ENCODE data around the gene BACH2. TPM values are rescaled to one million over a fixed set of nuclear protein-coding genes. Genes with fewer than 3 reads are reported as not detected.
"Not testable (repeated sequence)": the region's sequence is repeated elsewhere in the genome, so short reads cannot be mapped to it uniquely, and the experiment has no call there.

The BACH2 gene
- total RNA-seq, 1 experiment from 2014 or later, result 0.77 TPM

GRCh38 chr6:89976694-89977020, 320.0 kb downstream of the BACH2 start:
- DNase-seq (ENCODE audit: low read depth, low spot score), result no peak
- in situ Hi-C loops (cut with HindIII; ENCODE audit: low pct_unique_long_range_greater_than_20kb, low sequenced_read_pairs), result no loop called here

- DNase-seq (ENCODE audit: low read depth, low spot score), result no peak
- in situ Hi-C loops (cut with HindIII; ENCODE audit: low pct_unique_long_range_greater_than_20kb, low sequenced_read_pairs), result no loop called here
Measured at GRCh38 chr6:89975991-89976693, 320.5 kb downstream of the BACH2 start.

- in situ Hi-C loops (cut with HindIII; ENCODE audit: low pct_unique_long_range_greater_than_20kb, low sequenced_read_pairs), result no loop called here
- no peak for DNase-seq (ENCODE audit: low read depth, low spot score)
Measured at GRCh38 chr6:89975366-89975765, 321.3 kb downstream of the BACH2 start.

- DNase-seq (ENCODE audit: low read depth, low spot score), result no peak
- in situ Hi-C loops (cut with HindIII; ENCODE audit: low pct_unique_long_range_greater_than_20kb, low sequenced_read_pairs), result no loop called here
Measured at GRCh38 chr6:89974834-89975233, 321.8 kb downstream of the BACH2 start.

- DNase-seq (ENCODE audit: low read depth, low spot score), result no peak
- in situ Hi-C loops (cut with HindIII; ENCODE audit: low pct_unique_long_range_greater_than_20kb, low sequenced_read_pairs), result no loop called here
Measured at GRCh38 chr6:89972025-89972381, 324.6 kb downstream of the BACH2 start.

GRCh38 chr6:89971338-89972024, 325.2 kb downstream of the BACH2 start:
- DNase-seq (ENCODE audit: low read depth, low spot score); in situ Hi-C loops (cut with HindIII; ENCODE audit: low pct_unique_long_range_greater_than_20kb, low sequenced_read_pairs): not testable (repeated sequence)

GRCh38 chr6:89970609-89971337, 325.9 kb downstream of the BACH2 start:
- peak; percentile 76 for DNase-seq (ENCODE audit: low read depth, low spot score)
- in situ Hi-C loops (cut with HindIII; ENCODE audit: low pct_unique_long_range_greater_than_20kb, low sequenced_read_pairs), result no loop called here

- in situ Hi-C loops (cut with HindIII; ENCODE audit: low pct_unique_long_range_greater_than_20kb, low sequenced_read_pairs), result no loop called here
- DNase-seq (ENCODE audit: low read depth, low spot score), result peak; percentile 17
Measured at GRCh38 chr6:89970072-89970471, 326.6 kb downstream of the BACH2 start.

GRCh38 chr6:89966913-89967312, 329.7 kb downstream of the BACH2 start:
- in situ Hi-C loops (cut with HindIII; ENCODE audit: low pct_unique_long_range_greater_than_20kb, low sequenced_read_pairs), result no loop called here

GRCh38 chr6:89966228-89966544, 330.5 kb downstream of the BACH2 start:
- in situ Hi-C loops (cut with HindIII; ENCODE audit: low pct_unique_long_range_greater_than_20kb, low sequenced_read_pairs), result no loop called here
- no peak for DNase-seq (ENCODE audit: low read depth, low spot score)

More at GRCh38 chr6:89966913-89967312, 329.7 kb downstream of the BACH2 start:
- no peak for DNase-seq (ENCODE audit: low read depth, low spot score)

GRCh38 chr6:89965441-89966227, 331.0 kb downstream of the BACH2 start:
- in situ Hi-C loops (cut with HindIII; ENCODE audit: low pct_unique_long_range_greater_than_20kb, low sequenced_read_pairs), result no loop called here
- no peak for DNase-seq (ENCODE audit: low read depth, low spot score)

GRCh38 chr6:89963391-89963790, 333.3 kb downstream of the BACH2 start:
- in situ Hi-C loops (cut with HindIII; ENCODE audit: low pct_unique_long_range_greater_than_20kb, low sequenced_read_pairs), result no loop called here
- no peak for DNase-seq (ENCODE audit: low read depth, low spot score)

- no peak for DNase-seq (ENCODE audit: low read depth, low spot score)
- in situ Hi-C loops (cut with HindIII; ENCODE audit: low pct_unique_long_range_greater_than_20kb, low sequenced_read_pairs), result no loop called here
Measured at GRCh38 chr6:89961481-89961880, 335.2 kb downstream of the BACH2 start.

GRCh38 chr6:89959883-89960282, 336.8 kb downstream of the BACH2 start:
- DNase-seq (ENCODE audit: low read depth, low spot score), result no peak
- in situ Hi-C loops (cut with HindIII; ENCODE audit: low pct_unique_long_range_greater_than_20kb, low sequenced_read_pairs), result no loop called here

- in situ Hi-C loops (cut with HindIII; ENCODE audit: low pct_unique_long_range_greater_than_20kb, low sequenced_read_pairs), result no loop called here
- DNase-seq (ENCODE audit: low read depth, low spot score), result no peak
Measured at GRCh38 chr6:89956182-89956581, 340.5 kb downstream of the BACH2 start.

- in situ Hi-C loops (cut with HindIII; ENCODE audit: low pct_unique_long_range_greater_than_20kb, low sequenced_read_pairs), result no loop called here
- no peak for DNase-seq (ENCODE audit: low read depth, low spot score)
Measured at GRCh38 chr6:89955364-89955763, 341.3 kb downstream of the BACH2 start.

GRCh38 chr6:89954721-89955148, 341.9 kb downstream of the BACH2 start:
- DNase-seq (ENCODE audit: low read depth, low spot score), result no peak
- in situ Hi-C loops (cut with HindIII; ENCODE audit: low pct_unique_long_range_greater_than_20kb, low sequenced_read_pairs), result no loop called here

- in situ Hi-C loops (cut with HindIII; ENCODE audit: low pct_unique_long_range_greater_than_20kb, low sequenced_read_pairs), result no loop called here
- peak; percentile 22 for DNase-seq (ENCODE audit: low read depth, low spot score)
Measured at GRCh38 chr6:89952686-89953085, 344.0 kb downstream of the BACH2 start.

All from SK-MEL-5 (cell line).